OCI-LY7 (cell line): Measurements from ENCODE around the gene GRXCR1. TPM values are rescaled to one million over a fixed set of nuclear protein-coding genes. Genes with fewer than 3 reads are reported as not detected.

ENCODE experiments used
- Bru-seq: library from RNA; stranded (reverse); fragments of 400-500 nt; gene quantifications from one replicate; lab custom pipeline; 2021; lab: Mats Ljungman, UMichigan
- BruChase-seq, 2 experiments: library from RNA; stranded (reverse); fragments of 400-500 nt; gene quantifications; one replicate each; lab custom pipeline; 2021; lab: Mats Ljungman, UMichigan
- BruUV-seq: library from RNA; stranded (reverse); fragments of 400-500 nt; replicated peaks from 2 replicates; lab custom pipeline; 2021; lab: Mats Ljungman, UMichigan
- CTCF ChIA-PET: fragments of 300-600 bp; sonication (Branson Sonifier 250); formaldehyde crosslinking; loops from one replicate; lab custom pipeline; 2022; ENCODE audit warnings: antibody characterized with exemption; ENCODE audit not compliant: unreplicated experiment; lab: Charles Lee
- POLR2A ChIA-PET: fragments of 300-600 bp; sonication (Branson Sonifier 250); formaldehyde crosslinking; loops from one replicate; lab custom pipeline; 2022; ENCODE audit warnings: antibody characterized with exemption; lab: Charles Lee
- DNase-seq: peaks from one replicate; pipeline ENCODE4 v3.0.0-alpha.2; 2015; ENCODE audit warnings: low spot score
- H2AFZ ChIP-seq: fragments of 200-600 bp; sonication (generic), shearing (Covaris generic); 2 replicates; pipeline ENCODE4 v1.6.1; 2014; ENCODE audit warnings: mild to moderate bottlenecking, antibody characterized with exemption, low read length, moderate library complexity
- H3K27ac ChIP-seq: fragments of 200-600 bp; sonication (generic); 2 replicates; pipeline ENCODE4 v1.5.1; 2014; ENCODE audit warnings: mixed run types, low read depth, mild to moderate bottlenecking, moderate library complexity, low read length, inconsistent platforms; ENCODE audit not compliant: poor library complexity, severe bottlenecking
- H3K36me3 ChIP-seq: fragments of 200-600 bp; sonication (generic); 2 replicates; pipeline ENCODE4 v1.6.1; 2014; ENCODE audit warnings: mild to moderate bottlenecking, antibody characterized with exemption, low read length, moderate library complexity, mixed read lengths; ENCODE audit not compliant: insufficient read depth
- H3K4me1 ChIP-seq: fragments of 200-600 bp; sonication (generic); 2 replicates; pipeline ENCODE4 v1.5.1; 2014; ENCODE audit warnings: mild to moderate bottlenecking, low read length; ENCODE audit not compliant: insufficient read depth, poor library complexity, severe bottlenecking
- H3K4me2 ChIP-seq: fragments of 200-600 bp; sonication (generic); 2 replicates; pipeline ENCODE4 v1.6.1; 2014; ENCODE audit warnings: mild to moderate bottlenecking, low read length
- H3K4me3 ChIP-seq: fragments of 200-600 bp; sonication (generic); 2 replicates; pipeline ENCODE4 v1.5.1; 2014; ENCODE audit warnings: mild to moderate bottlenecking, low read depth, low read length; ENCODE audit not compliant: poor library complexity, severe bottlenecking
- H3K79me2 ChIP-seq: fragments of 200-600 bp; sonication (generic); 2 replicates; pipeline ENCODE4 v1.6.1; 2016; ENCODE audit warnings: low read depth, mild to moderate bottlenecking, low read length, moderate library complexity, mixed read lengths; ENCODE audit not compliant: insufficient read depth
- H3K9me2 ChIP-seq: fragments of 200-600 bp; sonication (generic); 2 replicates; pipeline ENCODE4 v1.6.1; 2016; ENCODE audit warnings: mild to moderate bottlenecking, low read length, mixed read lengths; ENCODE audit not compliant: insufficient read depth
- H3K9me3 ChIP-seq: fragments of 200-600 bp; sonication (generic); 2 replicates; pipeline ENCODE4 v1.6.1; 2014; ENCODE audit warnings: mild to moderate bottlenecking, mixed run types, low read length, mixed read lengths
- H4K20me1 ChIP-seq: fragments of 200-600 bp; sonication (generic); 2 replicates; pipeline ENCODE4 v1.6.1; 2014; ENCODE audit warnings: mild to moderate bottlenecking, antibody characterized with exemption, low read length, moderate library complexity, mixed read lengths; ENCODE audit not compliant: insufficient read depth
- CTCF ChIP-seq: fragments of 200-600 bp; sonication (generic); conservative IDR thresholded peaks from 2 replicates; pipeline ENCODE4 v1.5.1; 2014; ENCODE audit warnings: mild to moderate bottlenecking, antibody characterized with exemption, low read length, moderate library complexity, mixed read lengths
- EZH2phosphoT487 ChIP-seq: fragments of 200-600 bp; sonication (generic); IDR thresholded peaks from 2 replicates; pipeline ENCODE4 v1.6.1; 2018; ENCODE audit warnings: low read depth, borderline replicate concordance, mild to moderate bottlenecking, mixed run types, antibody characterized with exemption, low read length, moderate library complexity, mixed read lengths
- intact Hi-C: fragments of 100-400 bp; cut with micrococcal nuclease; formaldehyde crosslinking; loops from one replicate; pipeline ENCODE4 v1.10.0; 2022; ENCODE audit not compliant: unreplicated experiment
- long read RNA-seq: library from polyadenylated mRNA; stranded (forward); transcript quantifications from one replicate; pipeline ENCODE4 v2.0.0, GENCODE V29; 2022
- total RNA-seq, 2 experiments: library from RNA; depleted of rRNA in 1 of 2; stranded (reverse); fragments of >200 nt in 1 of 2; shearing (Covaris generic) in 1 of 2; gene quantifications; 2 replicates each; pipeline ENCODE4 v1.2.3, GENCODE V29; 2014 to 2022

The GRXCR1 gene
- not detected in 2 replicates for total RNA-seq (2014; rRNA removed; shearing (Covaris generic))
- not detected in 2 replicates for total RNA-seq (2022)
- Bru-seq, nascent RNA, result percentile 1 among the genes with signal in this experiment
- not detected for BruChase-seq, experiment 1, labeled RNA remaining after a 6-hour chase
- not detected for BruChase-seq, experiment 2, labeled RNA remaining after a 2-hour chase
- long read RNA-seq, result 0 reads

- H3K36me3 ChIP-seq, result no peaks in the 10 kb centered on the region
- no peaks in the 10 kb centered on the region for H4K20me1 ChIP-seq
- H3K4me2 ChIP-seq, result no peak within 1 kb of the TSS
- no peaks in the 10 kb centered on the region for H3K79me2 ChIP-seq
- H3K27ac ChIP-seq, result no peak within 1 kb of the TSS
- H3K9me3 ChIP-seq, result no peaks in the 10 kb centered on the region
- TF ChIP-seq EZH2phosphoT487, result no peak
- TF ChIP-seq CTCF, result no peak
- intact Hi-C loops, result no loop called here
- ChIA-PET POLR2A (interaction anchor here (0.8 to 1.0 kb wide), 2 partner anchors 9 to 537 kb away, joined by 3 read pairs; no protein-coding TSS in a partner anchor), CTCF (no interaction called here)
- no peak for DNase-seq
- no peak within 1 kb of the TSS for H3K4me3 ChIP-seq
- no peaks in the 10 kb centered on the region for H3K9me2 ChIP-seq
- no peak within 1 kb of the TSS for H2AFZ ChIP-seq
- H3K4me1 ChIP-seq, result no peaks in the 10 kb centered on the region
- BruUV-seq, result no TSS peak
These were observed at the start of gene GRXCR1 for GRCh38 chr4:42892413-42892812. Gene GRXCR1, plus strand, starts transcription at chr4:42892713. Its CDS starts 554 bp downstream, at chr4:42893267.

GRCh38 chr4:42843694-42844093 lies 48.8 kb upstream of the GRXCR1 start:
- H3K79me2 ChIP-seq, result no peaks in the 10 kb centered on the region
- H3K9me3 ChIP-seq, result no peaks in the 10 kb centered on the region
- CTCF ChIA-PET, result no interaction called here
- no peak overlapping the region for H3K4me3 ChIP-seq
- H2AFZ ChIP-seq, result no peak overlapping the region
- H3K36me3 ChIP-seq, result no peaks in the 10 kb centered on the region
- H3K27ac ChIP-seq, result no peak overlapping the region
- 0 out of 2 replicates have a peak, but pooled peaks have one; percentile 48 for TF ChIP-seq CTCF
- no peak for TF ChIP-seq EZH2phosphoT487
- no peaks in the 10 kb centered on the region for H3K4me1 ChIP-seq
- BruUV-seq, result no TSS peak
- POLR2A ChIA-PET, result no interaction called here
- no peaks in the 10 kb centered on the region for H4K20me1 ChIP-seq
- intact Hi-C loops, result no loop called here
- H3K9me2 ChIP-seq, result no peaks in the 10 kb centered on the region
- no peak overlapping the region for H3K4me2 ChIP-seq
- DNase-seq, result no peak

GRCh38 chr4:42844422-42845070 lies 48.0 kb upstream of the GRXCR1 start:
- POLR2A ChIA-PET, result no interaction called here
- intact Hi-C loops, result no loop called here
- H3K4me3 ChIP-seq, result no peak overlapping the region
- H3K9me2 ChIP-seq, result no peaks in the 10 kb centered on the region
- H2AFZ ChIP-seq, result no peak overlapping the region
- TF ChIP-seq EZH2phosphoT487 (no peak), CTCF (no peak)
- BruUV-seq, result no TSS peak
- no peaks in the 10 kb centered on the region for H3K36me3 ChIP-seq
- CTCF ChIA-PET, result no interaction called here
- no peaks in the 10 kb centered on the region for H4K20me1 ChIP-seq
- H3K4me2 ChIP-seq, result no peak overlapping the region
- no peaks in the 10 kb centered on the region for H3K4me1 ChIP-seq
- DNase-seq, result no peak
- H3K9me3 ChIP-seq, result no peaks in the 10 kb centered on the region
- H3K27ac ChIP-seq, result no peak overlapping the region
- no peaks in the 10 kb centered on the region for H3K79me2 ChIP-seq
